ENCODE results near the gene TNRC18.

Gene TNRC18

GRCh38 chr7:5403442-5403841 is 20.2 kb downstream of the TNRC18 start:
- no peak for DNase-seq

- peak; percentile 13 for DNase-seq
Observed at GRCh38 chr7:5397736-5398135, 25.9 kb downstream of the TNRC18 start.

GRCh38 chr7:5396999-5397663 is 26.5 kb downstream of the TNRC18 start:
- peak; percentile 96 for DNase-seq

- DNase-seq, result peak; percentile 64
Observed at GRCh38 chr7:5396542-5396941, 27.1 kb downstream of the TNRC18 start.

GRCh38 chr7:5395246-5395645 is 28.4 kb downstream of the TNRC18 start:
- DNase-seq, result no peak

- no peak for DNase-seq
Observed at GRCh38 chr7:5394264-5395105, 29.1 kb downstream of the TNRC18 start.

- DNase-seq, result no peak
Observed at GRCh38 chr7:5393748-5394147, 29.9 kb downstream of the TNRC18 start.

- DNase-seq, result no peak
Observed at GRCh38 chr7:5393328-5393727, 30.3 kb downstream of the TNRC18 start.

- DNase-seq, result no peak
Observed at GRCh38 chr7:5390918-5391317, 32.7 kb downstream of the TNRC18 start.

GRCh38 chr7:5388905-5389433 is 34.7 kb downstream of the TNRC18 start:
- no peak for DNase-seq

- no peak for DNase-seq
Observed at GRCh38 chr7:5388273-5388901, 35.2 kb downstream of the TNRC18 start.

GRCh38 chr7:5387711-5388245 is 35.9 kb downstream of the TNRC18 start:
- no peak for DNase-seq

GRCh38 chr7:5384618-5385017 is 39.0 kb downstream of the TNRC18 start:
- DNase-seq, result no peak

- no peak for DNase-seq
Observed at GRCh38 chr7:5383314-5384098, 40.1 kb downstream of the TNRC18 start.

GRCh38 chr7:5382281-5382892 is 41.2 kb downstream of the TNRC18 start:
- DNase-seq, result no peak

GRCh38 chr7:5381071-5381772 is 42.4 kb downstream of the TNRC18 start:
- DNase-seq, result no peak

- no peak for DNase-seq
Observed at GRCh38 chr7:5380350-5381070, 43.1 kb downstream of the TNRC18 start.

- no peak for DNase-seq
Observed at GRCh38 chr7:5379546-5379945, 44.1 kb downstream of the TNRC18 start.

- DNase-seq, result no peak
Observed at GRCh38 chr7:5377816-5378215, 45.8 kb downstream of the TNRC18 start.

GRCh38 chr7:5377279-5377678 is 46.4 kb downstream of the TNRC18 start:
- DNase-seq, result no peak

- DNase-seq, result peak; percentile 43
Observed at GRCh38 chr7:5375925-5376324, 47.7 kb downstream of the TNRC18 start.

Measured in central memory CD4-positive, alpha-beta T cell (primary cell).